CD8-positive, alpha-beta memory T cell (primary cell): ENCODE results near the gene ACCSL. TPM values are rescaled to one million over a fixed set of nuclear protein-coding genes. Genes with fewer than 3 reads are reported as not detected.

Source experiments
- CTCF ChIA-PET: fragments of 350-600 bp; sonication (Branson Sonifier 250); formaldehyde crosslinking; loops from one replicate; lab custom pipeline; 2021; ENCODE audit warnings: antibody characterized with exemption; lab: Charles Lee
- POLR2A ChIA-PET: fragments of 350-600 bp; sonication (Branson Sonifier 250); formaldehyde crosslinking; loops from one replicate; lab custom pipeline; 2021; ENCODE audit warnings: antibody characterized with exemption; lab: Charles Lee
- DNase-seq, 5 donors: peaks; one replicate each; pipeline versions ENCODE4 v3.0.0 to v3.0.0-alpha.2; 2020 to 2022; ENCODE audit warnings: mixed read lengths in 1 of 5
- H3K27ac ChIP-seq: one replicate; pipeline ENCODE4 v1.7.0; 2013; ENCODE audit warnings: low read depth, mild to moderate bottlenecking, low read length, moderate library complexity
- H3K27me3 ChIP-seq: 2 replicates; pipeline ENCODE4 v1.7.0; 2013; ENCODE audit warnings: low read length, mild to moderate bottlenecking; ENCODE audit not compliant: insufficient read depth, poor library complexity, severe bottlenecking
- H3K36me3 ChIP-seq: 2 replicates; pipeline ENCODE4 v1.7.0; 2013; ENCODE audit warnings: mild to moderate bottlenecking, low read length, moderate library complexity; ENCODE audit not compliant: insufficient read depth
- H3K4me1 ChIP-seq: 2 replicates; pipeline ENCODE4 v1.7.0; 2013; ENCODE audit warnings: mild to moderate bottlenecking, low read length, moderate library complexity; ENCODE audit not compliant: insufficient read depth
- H3K4me3 ChIP-seq: 2 replicates; pipeline ENCODE4 v1.7.0; 2013; ENCODE audit warnings: mild to moderate bottlenecking, low read length
- H3K9me3 ChIP-seq: 2 replicates; pipeline ENCODE4 v1.7.0; 2013; ENCODE audit warnings: mild to moderate bottlenecking, low read length
- H3K27ac Mint-ChIP-seq, 8 donors: one replicate each; pipeline ENCODE4 v1.8.0; 2020 to 2021; ENCODE audit warnings: mixed read lengths in 8 of 8, mild to moderate bottlenecking in 6 of 8, inconsistent platforms in 3 of 8, moderate library complexity in 3 of 8
- H3K27me3 Mint-ChIP-seq, 2 donors: one replicate each; pipeline ENCODE4 v1.8.0; 2020 to 2021; ENCODE audit warnings: mixed read lengths in 2 of 2, mild to moderate bottlenecking in 1 of 2, moderate library complexity in 1 of 2
- H3K36me3 Mint-ChIP-seq, 3 donors: one replicate each; pipeline ENCODE4 v1.8.0; 2020 to 2021; ENCODE audit warnings: mixed read lengths in 3 of 3, inconsistent platforms in 1 of 3, mild to moderate bottlenecking in 1 of 3
- H3K4me1 Mint-ChIP-seq, 3 donors: one replicate each; pipeline ENCODE4 v1.8.0; 2020 to 2021; ENCODE audit warnings: mixed read lengths in 3 of 3, inconsistent platforms in 1 of 3, mild to moderate bottlenecking in 1 of 3
- H3K4me3 Mint-ChIP-seq, 7 donors: one replicate each; pipeline ENCODE4 v1.8.0; 2020 to 2021; ENCODE audit warnings: mixed read lengths in 7 of 7, mild to moderate bottlenecking in 6 of 7, moderate library complexity in 4 of 7, inconsistent platforms in 2 of 7
- H3K9me3 Mint-ChIP-seq, 5 donors: one replicate each; pipeline ENCODE4 v1.8.0; 2020 to 2022; ENCODE audit warnings: mixed read lengths in 5 of 5, mild to moderate bottlenecking in 3 of 5, moderate library complexity in 2 of 5, inconsistent platforms in 1 of 5
- polyA plus RNA-seq: library from polyadenylated mRNA; unstranded; fragments of 300-500 nt; fragmentation: Illumina TruSeq; gene quantifications from one replicate; pipeline ENCODE4 v1.2.3, GENCODE V29; 2021
- total RNA-seq, 2 experiments: library from RNA; stranded (reverse); gene quantifications; one replicate each; pipeline ENCODE4 v1.2.3, GENCODE V29; 2021

ACCSL gene
- total RNA-seq: not detected
- not detected for polyA plus RNA-seq

GRCh38 chr11:44047931-44048431 is at the start of gene ACCSL:
TSS of gene ACCSL (plus strand) at chr11:44047981. CDS start at chr11:44048037, 56 bp downstream.
- no peak within 1 kb of the TSS for H3K4me3 Mint-ChIP-seq
- no peak for DNase-seq
- Histone ChIP-seq H3K4me3 (no peak within 1 kb of the TSS), H3K4me1 (no peaks in the 10 kb centered on the region), H3K27me3 (no peaks in the 10 kb centered on the region), H3K9me3 (no peaks in the 10 kb centered on the region), H3K36me3 (no peaks in the 10 kb centered on the region), H3K27ac (no peak within 1 kb of the TSS)
- H3K36me3 Mint-ChIP-seq: peaks cover 0 to 3% (median 0%) of the 10 kb centered on the region in 3 donors
- ChIA-PET POLR2A (no interaction called here), CTCF (no interaction called here)
- no peak within 1 kb of the TSS for H3K27ac Mint-ChIP-seq
- peaks cover 0 to 3% (median 0%) of the 10 kb centered on the region in 5 donors for H3K9me3 Mint-ChIP-seq
- H3K27me3 Mint-ChIP-seq: peaks cover 0 to 12% of the 10 kb centered on the region in 2 donors
- H3K4me1 Mint-ChIP-seq: no peaks in the 10 kb centered on the region

- CTCF ChIA-PET: no interaction called here
- peak overlapping the region in 1 of 8 donors; percentile 56 for H3K27ac Mint-ChIP-seq
- no peaks in the 10 kb centered on the region for H3K4me1 Mint-ChIP-seq
- H3K27me3 ChIP-seq: no peaks in the 10 kb centered on the region
- POLR2A ChIA-PET: no interaction called here
- no peak overlapping the region for H3K27ac ChIP-seq
- no peaks in the 10 kb centered on the region for H3K36me3 Mint-ChIP-seq
- no peaks in the 10 kb centered on the region for H3K4me1 ChIP-seq
- H3K9me3 Mint-ChIP-seq: no peaks in the 10 kb centered on the region
- peaks cover 1 to 29% of the 10 kb centered on the region in 2 donors for H3K27me3 Mint-ChIP-seq
- no peaks in the 10 kb centered on the region for H3K36me3 ChIP-seq
- no peak for DNase-seq
- no peak overlapping the region for H3K4me3 ChIP-seq
- no peak overlapping the region for H3K4me3 Mint-ChIP-seq
- no peaks in the 10 kb centered on the region for H3K9me3 ChIP-seq
Observed at GRCh38 chr11:43998308-43998707, 49.5 kb upstream of the ACCSL start.

GRCh38 chr11:44000731-44001130 is 47.0 kb upstream of the ACCSL start:
- no peak for DNase-seq

GRCh38 chr11:44002191-44003093 is 45.3 kb upstream of the ACCSL start:
- ChIA-PET CTCF (no interaction called here), POLR2A (no interaction called here)
- no peak for DNase-seq
- H3K4me1 Mint-ChIP-seq: no peaks in the 10 kb centered on the region
- no peaks in the 10 kb centered on the region for H3K36me3 Mint-ChIP-seq
- H3K36me3 ChIP-seq: no peaks in the 10 kb centered on the region
- no peaks in the 10 kb centered on the region for H3K9me3 Mint-ChIP-seq
- H3K4me3 Mint-ChIP-seq: no peak overlapping the region
- no peak overlapping the region for H3K27ac ChIP-seq
- no peaks in the 10 kb centered on the region for H3K27me3 ChIP-seq
- H3K4me1 ChIP-seq: no peaks in the 10 kb centered on the region
- H3K27ac Mint-ChIP-seq: no peak overlapping the region
- H3K9me3 ChIP-seq: no peaks in the 10 kb centered on the region
- no peak overlapping the region for H3K4me3 ChIP-seq
- H3K27me3 Mint-ChIP-seq: peaks cover 2 to 23% of the 10 kb centered on the region in 2 donors

More at GRCh38 chr11:44000731-44001130, 47.0 kb upstream of the ACCSL start:
- ChIA-PET POLR2A (no interaction called here), CTCF (no interaction called here)
- H3K4me1 Mint-ChIP-seq: no peaks in the 10 kb centered on the region
- H3K27me3 Mint-ChIP-seq: peaks cover 1 to 28% of the 10 kb centered on the region in 2 donors
- H3K4me3 Mint-ChIP-seq: no peak overlapping the region
- no peaks in the 10 kb centered on the region for H3K9me3 Mint-ChIP-seq
- H3K36me3 ChIP-seq: no peaks in the 10 kb centered on the region
- H3K9me3 ChIP-seq: no peaks in the 10 kb centered on the region
- no peaks in the 10 kb centered on the region for H3K27me3 ChIP-seq
- H3K27ac ChIP-seq: no peak overlapping the region
- H3K36me3 Mint-ChIP-seq: no peaks in the 10 kb centered on the region
- no peak overlapping the region for H3K4me3 ChIP-seq
- H3K27ac Mint-ChIP-seq: no peak overlapping the region
- H3K4me1 ChIP-seq: no peaks in the 10 kb centered on the region

GRCh38 chr11:44003736-44004451 is 43.9 kb upstream of the ACCSL start:
- CTCF ChIA-PET: no interaction called here

GRCh38 chr11:44004452-44005062 is 43.2 kb upstream of the ACCSL start:
- no peak overlapping the region for H3K27ac ChIP-seq
- no peak overlapping the region for H3K4me3 ChIP-seq
- H3K36me3 Mint-ChIP-seq: no peaks in the 10 kb centered on the region
- H3K27ac Mint-ChIP-seq: no peak overlapping the region
- H3K9me3 Mint-ChIP-seq: no peaks in the 10 kb centered on the region
- DNase-seq: no peak
- H3K27me3 ChIP-seq: no peaks in the 10 kb centered on the region
- H3K9me3 ChIP-seq: no peaks in the 10 kb centered on the region
- no peak overlapping the region for H3K4me3 Mint-ChIP-seq
- no peaks in the 10 kb centered on the region for H3K4me1 ChIP-seq
- ChIA-PET CTCF (no interaction called here), POLR2A (no interaction called here)
- peaks cover 2 to 14% of the 10 kb centered on the region in 2 donors for H3K27me3 Mint-ChIP-seq
- H3K4me1 Mint-ChIP-seq: no peaks in the 10 kb centered on the region
- H3K36me3 ChIP-seq: no peaks in the 10 kb centered on the region

More at GRCh38 chr11:44003736-44004451, 43.9 kb upstream of the ACCSL start:
- Histone ChIP-seq H3K27me3 (no peaks in the 10 kb centered on the region), H3K4me1 (no peaks in the 10 kb centered on the region), H3K4me3 (no peak overlapping the region), H3K36me3 (no peaks in the 10 kb centered on the region), H3K27ac (no peak overlapping the region), H3K9me3 (no peaks in the 10 kb centered on the region)
- Mint-ChIP-seq H3K27me3 (peaks cover 2 to 17% of the 10 kb centered on the region in 2 donors), H3K27ac (peak overlapping the region in 1 of 8 donors; percentile 94), H3K4me3 (no peak overlapping the region), H3K36me3 (no peaks in the 10 kb centered on the region), H3K4me1 (no peaks in the 10 kb centered on the region), H3K9me3 (no peaks in the 10 kb centered on the region)
- no peak for DNase-seq
- POLR2A ChIA-PET: no interaction called here

- Mint-ChIP-seq H3K9me3 (no peaks in the 10 kb centered on the region), H3K36me3 (no peaks in the 10 kb centered on the region), H3K4me3 (no peak overlapping the region), H3K27ac (peak overlapping the region in 1 of 8 donors; percentile 60), H3K27me3 (peaks cover 2 to 14% of the 10 kb centered on the region in 2 donors), H3K4me1 (no peaks in the 10 kb centered on the region)
- no peak overlapping the region for H3K27ac ChIP-seq
- H3K4me3 ChIP-seq: no peak overlapping the region
- ChIA-PET CTCF (no interaction called here), POLR2A (no interaction called here)
- H3K27me3 ChIP-seq: no peaks in the 10 kb centered on the region
- DNase-seq: no peak
- no peaks in the 10 kb centered on the region for H3K36me3 ChIP-seq
- no peaks in the 10 kb centered on the region for H3K4me1 ChIP-seq
- no peaks in the 10 kb centered on the region for H3K9me3 ChIP-seq
Observed at GRCh38 chr11:44005063-44005701, 42.6 kb upstream of the ACCSL start.
